SK-N-SH treated with all-trans-retinoic acid at 6 μM for 48 hours (cell line): ENCODE results near the gene FANCG.

Experiments used
- ATAC-seq: fragments of 200-7000 bp; cut with Tn5 transposase; 3 replicates; pipeline ENCODE4 v1.9.1; 2020; ENCODE audit warnings: mild to moderate bottlenecking, moderate library complexity
- ARNTL ChIP-seq: fragments of 450-650 bp; formaldehyde crosslinking; IDR thresholded peaks from 2 replicates; pipeline ENCODE4 v1.5.0; 2020; ENCODE audit warnings: low read depth, mild to moderate bottlenecking, moderate library complexity, borderline replicate concordance
- BACH2 ChIP-seq: fragments of 250-450 bp; sonication (Bioruptor Pico); IDR thresholded peaks from 2 replicates; pipeline ENCODE4 v1.9.0; 2021; ENCODE audit warnings: mild to moderate bottlenecking, borderline replicate concordance
- CREB5 ChIP-seq: fragments of 250-450 bp; sonication (Bioruptor Pico); IDR thresholded peaks from 2 replicates; pipeline ENCODE4 v1.5.1; 2020; ENCODE audit warnings: low read depth, mild to moderate bottlenecking, moderate library complexity
- CSDC2 ChIP-seq: fragments of 250-450 bp; sonication (Bioruptor Pico); IDR thresholded peaks from 2 replicates; pipeline ENCODE4 v1.5.0; 2020; ENCODE audit warnings: mild to moderate bottlenecking, moderate library complexity
- CSRNP3 ChIP-seq: fragments of 250-450 bp; sonication (Bioruptor Pico); IDR thresholded peaks from 2 replicates; pipeline ENCODE4 v1.5.1; 2021; ENCODE audit warnings: mild to moderate bottlenecking, moderate library complexity
- ESRRG ChIP-seq: fragments of 250-450 bp; sonication (Bioruptor Pico); IDR thresholded peaks from 2 replicates; pipeline ENCODE4 v1.6.1; 2021; ENCODE audit warnings: mild to moderate bottlenecking
- ISL1 ChIP-seq: fragments of 250-450 bp; sonication (Bioruptor Pico); IDR thresholded peaks from 2 replicates; pipeline ENCODE4 v2.1.2; 2022; ENCODE audit warnings: mild to moderate bottlenecking, moderate library complexity
- OSR1 ChIP-seq: fragments of 250-450 bp; sonication (Bioruptor Pico); IDR thresholded peaks from 2 replicates; pipeline ENCODE4 v1.8.0; 2022; ENCODE audit warnings: moderate library complexity, mild to moderate bottlenecking, inconsistent platforms
- PATZ1 ChIP-seq: fragments of 250-450 bp; sonication (Bioruptor Pico); IDR thresholded peaks from 2 replicates; pipeline ENCODE4 v1.8.0; 2020; ENCODE audit warnings: mild to moderate bottlenecking, moderate library complexity, borderline replicate concordance
- POU6F1 ChIP-seq: fragments of 250-450 bp; sonication (Bioruptor Pico); IDR thresholded peaks from 2 replicates; pipeline ENCODE4 v1.8.0; 2021; ENCODE audit warnings: low read depth, mild to moderate bottlenecking, moderate library complexity, borderline replicate concordance
- PPARA ChIP-seq: fragments of 250-450 bp; sonication (Bioruptor Pico); IDR thresholded peaks from 2 replicates; pipeline ENCODE4 v1.5.0; 2020; ENCODE audit warnings: mild to moderate bottlenecking, borderline replicate concordance
- SNAI2 ChIP-seq: fragments of 250-450 bp; sonication (Bioruptor Pico); IDR thresholded peaks from 2 replicates; pipeline ENCODE4 v1.5.0; 2020; ENCODE audit warnings: mild to moderate bottlenecking, moderate library complexity
- TCF4 ChIP-seq: fragments of 250-450 bp; sonication (Bioruptor Pico); IDR thresholded peaks from 2 replicates; pipeline ENCODE4 v1.8.0; 2021; ENCODE audit warnings: mild to moderate bottlenecking, moderate library complexity, borderline replicate concordance
- TOX ChIP-seq: fragments of 250-450 bp; sonication (Bioruptor Pico); IDR thresholded peaks from 2 replicates; pipeline ENCODE4 v1.8.0; 2021; ENCODE audit warnings: mild to moderate bottlenecking, moderate library complexity, borderline replicate concordance
- TSHZ2 ChIP-seq: fragments of 250-450 bp; sonication (Bioruptor Pico); IDR thresholded peaks from 2 replicates; pipeline ENCODE4 v1.5.0; 2020; ENCODE audit warnings: mild to moderate bottlenecking, moderate library complexity
- ZC3H10 ChIP-seq: fragments of 250-450 bp; sonication (Bioruptor Pico); IDR thresholded peaks from 2 replicates; pipeline ENCODE4 v1.5.1; 2021; ENCODE audit warnings: mild to moderate bottlenecking, moderate library complexity
- ZFP3 ChIP-seq: fragments of 250-450 bp; sonication (Bioruptor Pico); IDR thresholded peaks from 2 replicates; pipeline ENCODE4 v1.5.0; 2020; ENCODE audit warnings: mild to moderate bottlenecking, moderate library complexity
- ZFP30 ChIP-seq: fragments of 450-650 bp; formaldehyde crosslinking; IDR thresholded peaks from 2 replicates; pipeline ENCODE4 v1.5.0; 2022; ENCODE audit warnings: mild to moderate bottlenecking, moderate library complexity
- ZNF565 ChIP-seq: fragments of 450-650 bp; formaldehyde crosslinking; conservative IDR thresholded peaks from 2 replicates; pipeline ENCODE4 v1.5.0; 2020; ENCODE audit warnings: low read depth, mild to moderate bottlenecking, moderate library complexity
- ZNF70 ChIP-seq: fragments of 450-650 bp; formaldehyde crosslinking; IDR thresholded peaks from 2 replicates; pipeline ENCODE4 v1.5.0; 2020; ENCODE audit warnings: mild to moderate bottlenecking, moderate library complexity
- ZNF8 ChIP-seq: fragments of 450-650 bp; formaldehyde crosslinking; IDR thresholded peaks from 2 replicates; pipeline ENCODE4 v1.5.0; 2020; ENCODE audit warnings: mild to moderate bottlenecking, moderate library complexity

The FANCG gene

GRCh38 chr9:35102769-35103659 lies 23.3 kb upstream of the FANCG start, which contains the start of gene STOML2:
TSS of gene STOML2 (minus strand) at chr9:35103131. CDS start at chr9:35103094, 37 bp downstream.
- TF ChIP-seq TSHZ2 (CRISPR knock-in tag) (0 out of 2 replicates have a peak, but pooled peaks have one; percentile 48), TOX (CRISPR knock-in tag) (no peak)
- ATAC-seq = peak; percentile 99

GRCh38 chr9:35102465-35102768 lies 22.7 kb upstream of the FANCG start:
- TF ChIP-seq PPARA (no peak), ZNF70 (CRISPR knock-in tag) (no peak)
- ATAC-seq = peak; percentile 55

GRCh38 chr9:35097573-35097972 lies 17.8 kb upstream of the FANCG start:
- TF ChIP-seq TCF4 = no peak
- TF ChIP-seq OSR1 (CRISPR knock-in tag) = no peak
- no peak for TF ChIP-seq ZNF565
- TF ChIP-seq CREB5 (CRISPR knock-in tag) = no peak
- TF ChIP-seq TOX (CRISPR knock-in tag) = no peak
- TF ChIP-seq ISL1 (CRISPR knock-in tag) = no peak
- TF ChIP-seq CSRNP3 = no peak
- no peak for TF ChIP-seq ZFP30 (CRISPR knock-in tag)
- TF ChIP-seq ESRRG (CRISPR knock-in tag) = no peak
- no peak for TF ChIP-seq CSDC2
- no peak for TF ChIP-seq POU6F1 (CRISPR knock-in tag)
- TF ChIP-seq ZC3H10 (CRISPR knock-in tag) = no peak
- no peak for TF ChIP-seq ARNTL (CRISPR knock-in tag)
- TF ChIP-seq ZNF70 (CRISPR knock-in tag) = no peak
- no peak for TF ChIP-seq BACH2 (CRISPR knock-in tag)
- no peak for TF ChIP-seq PATZ1 (CRISPR knock-in tag)
- no peak for TF ChIP-seq ZFP3 (CRISPR knock-in tag)
- TF ChIP-seq SNAI2 (CRISPR knock-in tag) = no peak
- no peak for TF ChIP-seq PPARA
- TF ChIP-seq ZNF8 (CRISPR knock-in tag) = no peak
- ATAC-seq = no peak
